Esophagus muscularis mucosa (tissue), 4 donors: Measurements from ENCODE around the gene CMBL.

Experiments used
- EP300 ChIP-seq: sonication (generic); formaldehyde crosslinking; IDR thresholded peaks from one replicate; pipeline ENCODE4 v1.6.1; 2017; ENCODE audit warnings: antibody characterized with exemption
- POLR2A ChIP-seq: fragments of 450-650 bp; IDR thresholded peaks from one replicate; pipeline ENCODE4 v1.6.1; 2017; ENCODE audit warnings: antibody characterized with exemption, moderate library complexity, mild to moderate bottlenecking, low read depth
- POLR2AphosphoS5 ChIP-seq, 2 donors: sonication (generic); formaldehyde crosslinking; IDR thresholded peaks; one replicate each; pipeline ENCODE4 v1.6.1; 2017; ENCODE audit warnings: antibody characterized with exemption in 2 of 2
- TF ChIP-seq, protein P1 (sequence below), 3 experiments: fragments of 200-600 bp in 2 of 3; fragments of 450-650 bp in 1 of 3; sonication (generic) in 2 of 3; IDR thresholded peaks; one replicate each; pipeline ENCODE4 v1.5.1; 2017 to 2019; ENCODE audit warnings: antibody characterized with exemption in 3 of 3, mild to moderate bottlenecking in 2 of 3, moderate library complexity in 1 of 3

DNA sequence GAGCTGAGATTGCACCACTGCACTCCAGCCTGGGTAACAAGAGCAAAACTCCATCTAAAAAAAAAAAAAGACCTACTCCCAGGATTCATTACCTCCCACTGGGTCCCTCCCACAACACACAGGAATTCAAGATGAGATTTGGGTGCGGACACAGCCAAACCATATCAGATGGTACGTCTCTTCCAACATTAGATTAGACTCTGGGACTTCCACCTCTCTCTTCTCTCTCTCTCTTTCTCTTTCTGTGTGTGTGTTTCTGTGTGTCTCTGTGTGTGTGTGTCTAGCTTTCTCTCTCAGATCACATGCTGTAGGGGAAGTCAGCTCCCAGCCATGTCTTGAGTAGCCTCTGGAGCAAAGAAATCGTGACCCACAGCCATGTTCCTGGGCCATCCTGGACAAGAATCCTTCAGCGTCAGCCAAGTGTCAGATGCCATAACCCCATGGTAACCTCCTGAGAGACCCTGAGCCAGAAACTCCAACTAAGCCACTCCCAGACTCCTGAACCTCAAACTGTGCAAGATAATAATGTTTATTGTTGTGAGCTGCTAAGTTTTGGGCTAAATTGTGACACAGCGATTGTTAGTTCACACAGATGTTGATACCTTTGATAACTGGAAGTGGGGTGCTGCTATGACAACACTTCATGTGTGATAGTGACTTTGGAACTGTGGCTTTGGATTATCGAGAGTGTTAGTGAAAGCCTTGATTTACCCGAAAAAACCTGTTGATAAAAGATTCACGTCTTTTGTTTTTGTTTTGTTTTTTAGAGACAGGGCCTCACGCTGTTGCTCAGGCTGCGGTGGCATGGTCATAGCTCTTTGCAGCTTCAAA, 4.1 kb upstream of the CMBL start:
- TF ChIP-seq, protein P1, sequence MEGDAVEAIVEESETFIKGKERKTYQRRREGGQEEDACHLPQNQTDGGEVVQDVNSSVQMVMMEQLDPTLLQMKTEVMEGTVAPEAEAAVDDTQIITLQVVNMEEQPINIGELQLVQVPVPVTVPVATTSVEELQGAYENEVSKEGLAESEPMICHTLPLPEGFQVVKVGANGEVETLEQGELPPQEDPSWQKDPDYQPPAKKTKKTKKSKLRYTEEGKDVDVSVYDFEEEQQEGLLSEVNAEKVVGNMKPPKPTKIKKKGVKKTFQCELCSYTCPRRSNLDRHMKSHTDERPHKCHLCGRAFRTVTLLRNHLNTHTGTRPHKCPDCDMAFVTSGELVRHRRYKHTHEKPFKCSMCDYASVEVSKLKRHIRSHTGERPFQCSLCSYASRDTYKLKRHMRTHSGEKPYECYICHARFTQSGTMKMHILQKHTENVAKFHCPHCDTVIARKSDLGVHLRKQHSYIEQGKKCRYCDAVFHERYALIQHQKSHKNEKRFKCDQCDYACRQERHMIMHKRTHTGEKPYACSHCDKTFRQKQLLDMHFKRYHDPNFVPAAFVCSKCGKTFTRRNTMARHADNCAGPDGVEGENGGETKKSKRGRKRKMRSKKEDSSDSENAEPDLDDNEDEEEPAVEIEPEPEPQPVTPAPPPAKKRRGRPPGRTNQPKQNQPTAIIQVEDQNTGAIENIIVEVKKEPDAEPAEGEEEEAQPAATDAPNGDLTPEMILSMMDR (IDR thresholded peaks at IDR 0.05) = no peak
- TF ChIP-seq POLR2AphosphoS5 (IDR thresholded peaks at IDR 0.05) = no peak
- TF ChIP-seq POLR2A = no peak
- TF ChIP-seq EP300 = no peak
